GM21381 (cell line): ENCODE data around the gene RELL2.

Source experiments
- ATAC-seq: cut with Tn5 transposase; IDR thresholded peaks from one replicate; pipeline ENCODE4 v1.9.1; 2021; ENCODE audit warnings: mild to moderate bottlenecking, moderate library complexity; ENCODE audit not compliant: unreplicated experiment

RELL2 gene

DNA sequence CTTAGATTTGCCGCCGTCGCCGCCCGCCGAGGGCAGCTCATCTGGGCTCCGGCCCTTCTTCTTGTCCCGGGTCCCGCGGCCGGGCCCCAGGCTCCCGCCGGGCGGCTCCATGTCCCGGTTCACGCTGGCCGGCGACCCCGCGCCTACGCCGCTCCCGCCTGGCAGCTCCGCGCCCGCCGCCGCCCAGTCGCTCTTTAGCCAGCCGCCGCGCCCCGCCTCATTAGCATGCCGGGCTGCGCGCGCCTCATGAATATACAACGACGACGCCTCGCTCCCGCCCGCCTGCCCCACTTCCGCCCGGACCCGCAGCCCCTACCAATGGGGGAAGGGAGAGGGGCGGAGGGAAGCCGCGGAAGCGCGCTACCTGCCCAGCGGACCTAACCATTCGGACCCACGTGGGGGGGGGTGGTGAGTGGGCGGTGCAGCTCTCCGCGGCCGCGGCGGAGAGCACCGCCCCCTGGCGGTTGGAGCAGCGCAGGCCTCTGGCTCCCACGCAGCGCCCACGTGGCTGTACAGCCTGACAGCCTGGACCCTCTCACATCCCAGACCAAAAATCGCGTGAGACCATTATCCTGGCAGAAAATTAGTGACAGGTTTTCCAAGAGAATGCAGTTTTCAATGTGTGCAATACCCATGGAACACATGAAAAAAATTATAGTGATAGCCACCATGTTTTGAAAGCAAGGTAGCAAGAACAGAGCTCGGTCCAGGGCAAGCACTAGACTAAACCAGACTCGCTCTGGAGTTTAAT is 17.8 kb upstream of the RELL2 start, which contains the start of gene DIAPH1:
Gene DIAPH1 (minus strand): TSS at position 197 of the 751 bp plus-strand sequence. CDS start 86 bp downstream, at position 111.
- ATAC-seq = peak; percentile 80

DNA sequence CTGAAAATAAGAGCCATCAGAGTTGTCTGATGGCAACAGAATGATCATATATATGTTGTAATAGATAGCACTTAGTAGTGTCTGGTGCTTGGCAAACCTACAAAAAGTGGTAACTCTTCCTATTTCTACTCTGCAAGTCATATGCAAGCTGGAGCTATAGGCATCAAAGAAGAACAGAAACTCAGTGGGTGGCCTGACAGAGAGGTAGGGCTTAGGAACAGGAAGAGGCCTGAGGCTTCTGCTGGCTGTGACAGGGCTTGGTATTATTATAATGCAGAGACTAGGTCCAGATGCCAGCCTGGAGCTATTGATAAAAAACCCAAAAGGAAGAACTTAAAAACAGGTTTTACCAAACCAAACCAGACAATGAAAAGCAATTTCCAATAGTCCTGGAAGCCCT is 13.6 kb upstream of the RELL2 start:
- ATAC-seq = peak; percentile 51

- ATAC-seq = no peak
Measured at GRCh38 chr5:141623611-141624010, 13.2 kb upstream of the RELL2 start.

DNA sequence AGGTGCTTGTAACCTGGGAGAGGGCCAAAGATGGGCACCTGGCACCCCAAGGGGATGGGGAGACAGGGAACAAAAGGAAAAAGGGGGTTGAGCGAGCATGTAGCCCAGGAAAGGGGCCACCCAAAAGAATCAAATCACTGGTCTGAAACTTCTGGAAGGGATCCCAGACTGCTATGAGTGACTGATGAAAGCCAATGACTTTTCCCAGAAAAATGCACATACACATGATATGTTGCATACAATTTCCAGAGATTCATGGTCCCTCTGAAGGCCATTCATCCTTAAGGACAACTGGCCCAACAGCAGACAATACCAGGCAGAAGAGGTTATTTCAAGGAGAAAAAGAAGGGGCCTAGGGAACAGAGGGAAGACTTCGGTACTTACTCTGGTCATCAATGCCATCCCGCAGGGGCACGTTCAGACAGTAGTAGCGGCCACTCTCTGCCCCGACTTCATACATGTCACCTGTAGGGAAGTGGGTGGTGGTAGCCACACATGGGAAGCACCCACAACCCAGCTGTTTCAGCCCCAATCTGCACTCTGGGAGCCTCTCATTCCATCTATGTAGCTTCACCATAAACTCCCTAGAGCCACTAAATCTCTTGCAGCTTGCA is 8.5 kb upstream of the RELL2 start:
- ATAC-seq = no peak

- ATAC-seq = no peak
Measured at GRCh38 chr5:141630570-141631140, 6.1 kb upstream of the RELL2 start.

GRCh38 chr5:141632650-141633049 is 4.1 kb upstream of the RELL2 start:
- ATAC-seq = no peak

DNA sequence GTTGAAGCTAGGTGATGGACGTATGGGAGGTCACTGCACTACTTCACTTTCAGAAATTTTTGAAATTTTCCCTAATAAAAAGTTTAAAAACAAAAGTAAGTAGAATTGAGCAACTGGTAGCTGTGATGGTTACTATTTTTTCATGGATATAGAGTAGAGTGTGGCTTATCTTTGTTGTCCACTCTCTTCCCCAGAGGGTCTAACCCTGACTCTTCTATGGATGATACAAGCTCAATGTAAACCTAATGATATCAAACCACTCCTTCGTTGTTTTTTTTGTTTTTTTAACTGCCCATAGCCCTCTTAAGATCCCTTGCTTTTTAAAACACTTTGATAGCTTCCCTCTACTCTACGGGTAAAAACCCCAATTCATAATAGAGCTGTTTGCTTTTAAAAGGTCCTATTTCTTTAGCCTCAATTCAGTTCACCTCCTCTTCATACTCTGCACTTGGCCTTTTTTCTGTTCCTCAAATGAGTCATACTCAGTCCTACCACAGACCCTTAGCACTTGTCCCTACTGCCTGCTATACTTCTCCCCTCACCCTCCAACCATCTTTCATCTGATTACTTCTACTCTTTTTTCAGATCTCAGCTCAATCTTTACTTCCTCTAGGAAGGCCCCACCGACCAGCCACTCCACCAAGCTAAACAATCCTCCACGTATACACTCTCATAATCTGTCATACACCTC is 2.8 kb upstream of the RELL2 start:
- ATAC-seq = peak; percentile 65

- ATAC-seq = no peak
Measured at GRCh38 chr5:141634720-141635119, 2.1 kb upstream of the RELL2 start.

DNA sequence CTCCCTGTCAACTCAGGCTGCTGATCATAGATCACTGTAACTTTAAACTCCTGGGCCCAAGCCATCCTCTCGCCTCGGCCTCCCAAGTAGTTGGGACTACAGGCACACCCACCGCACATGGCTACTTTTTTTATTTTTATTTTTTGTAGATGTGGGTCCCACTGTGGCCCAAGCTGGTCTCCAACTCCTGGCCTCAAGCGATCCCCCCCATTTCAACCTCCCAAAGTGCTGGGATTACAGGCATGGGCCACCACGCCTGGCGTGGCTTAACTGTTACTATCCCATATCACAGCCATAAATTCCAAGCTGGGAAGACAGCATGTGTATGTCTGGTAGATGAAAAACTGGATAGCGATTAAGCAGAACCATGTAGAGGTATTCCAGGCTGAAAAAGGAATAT is 1.2 kb upstream of the RELL2 start:
- ATAC-seq = no peak

DNA sequence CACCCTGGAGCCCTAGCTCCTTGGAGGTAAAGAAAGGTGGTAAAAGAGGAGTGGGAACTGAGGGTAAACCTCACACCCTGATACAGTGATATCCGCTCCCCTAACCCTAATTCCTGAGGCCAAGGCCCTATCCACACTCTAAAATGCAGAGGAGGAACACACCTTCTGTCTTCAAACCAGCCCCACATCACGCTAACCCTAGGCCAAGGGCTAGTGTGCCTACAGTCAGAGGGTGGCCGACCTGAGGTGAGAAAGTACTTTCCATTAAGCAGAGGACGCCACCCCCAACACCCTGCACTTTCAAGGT is 738 bp upstream of the RELL2 start:
- ATAC-seq = no peak

GRCh38 chr5:141637123-141637766 is 448 bp downstream of the RELL2 start:
- ATAC-seq = peak; percentile 14

GRCh38 chr5:141637767-141638419 is 1.1 kb downstream of the RELL2 start:
- peak; percentile 24 for ATAC-seq

DNA sequence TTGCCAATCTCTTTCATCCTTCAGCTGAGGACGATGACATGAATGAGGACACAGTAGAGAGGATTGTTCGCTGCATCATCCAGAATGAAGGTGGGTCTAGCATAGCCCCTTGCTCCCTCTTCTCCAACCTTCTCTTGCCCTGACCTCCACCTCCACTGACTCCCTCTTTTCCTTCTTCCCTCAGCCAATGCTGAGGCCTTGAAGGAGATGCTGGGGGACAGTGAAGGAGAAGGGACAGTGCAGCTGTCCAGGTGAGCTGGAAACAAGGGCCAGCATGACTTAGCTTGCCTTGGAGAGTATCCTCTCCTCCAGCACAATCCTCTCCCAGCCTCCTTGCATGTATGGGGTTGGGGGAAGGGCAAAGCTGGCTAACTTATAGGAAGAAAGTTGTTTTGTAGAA is 2.0 kb downstream of the RELL2 start:
- no peak for ATAC-seq

DNA sequence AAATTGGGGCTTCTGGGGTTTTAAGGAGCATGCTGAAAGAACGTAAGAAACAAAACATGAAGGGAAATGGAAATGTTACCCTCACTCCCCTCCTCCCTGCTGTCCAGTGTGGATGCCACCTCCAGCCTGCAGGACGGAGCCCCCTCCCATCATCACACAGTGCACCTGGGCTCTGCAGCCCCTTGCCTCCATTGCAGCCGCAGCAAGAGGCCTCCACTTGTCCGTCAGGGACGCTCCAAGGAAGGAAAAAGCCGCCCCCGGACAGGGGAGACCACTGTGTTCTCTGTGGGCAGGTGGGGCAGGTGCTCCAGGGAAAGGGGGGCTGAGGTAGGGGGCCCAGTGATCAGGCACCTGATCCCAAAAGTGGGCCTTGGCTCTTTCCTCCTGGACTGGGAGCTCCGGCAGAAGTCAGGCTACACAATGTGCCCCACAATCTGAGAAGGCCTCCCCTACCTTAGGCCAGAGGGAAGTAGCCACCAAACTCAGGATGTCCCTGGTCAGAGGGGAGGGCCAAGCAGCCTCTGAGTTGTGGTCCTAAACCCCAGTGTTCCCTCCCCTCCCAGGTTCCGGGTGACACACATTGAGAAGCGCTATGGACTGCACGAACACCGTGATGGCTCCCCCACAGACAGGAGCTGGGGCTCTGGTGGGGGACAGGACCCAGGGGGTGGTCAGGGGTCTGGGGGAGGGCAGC is 2.7 kb downstream of the RELL2 start:
- no peak for ATAC-seq

GRCh38 chr5:141640051-141640415 is 3.2 kb downstream of the RELL2 start:
- ATAC-seq = no peak

GRCh38 chr5:141640698-141641097 is 3.9 kb downstream of the RELL2 start:
- ATAC-seq = no peak

DNA sequence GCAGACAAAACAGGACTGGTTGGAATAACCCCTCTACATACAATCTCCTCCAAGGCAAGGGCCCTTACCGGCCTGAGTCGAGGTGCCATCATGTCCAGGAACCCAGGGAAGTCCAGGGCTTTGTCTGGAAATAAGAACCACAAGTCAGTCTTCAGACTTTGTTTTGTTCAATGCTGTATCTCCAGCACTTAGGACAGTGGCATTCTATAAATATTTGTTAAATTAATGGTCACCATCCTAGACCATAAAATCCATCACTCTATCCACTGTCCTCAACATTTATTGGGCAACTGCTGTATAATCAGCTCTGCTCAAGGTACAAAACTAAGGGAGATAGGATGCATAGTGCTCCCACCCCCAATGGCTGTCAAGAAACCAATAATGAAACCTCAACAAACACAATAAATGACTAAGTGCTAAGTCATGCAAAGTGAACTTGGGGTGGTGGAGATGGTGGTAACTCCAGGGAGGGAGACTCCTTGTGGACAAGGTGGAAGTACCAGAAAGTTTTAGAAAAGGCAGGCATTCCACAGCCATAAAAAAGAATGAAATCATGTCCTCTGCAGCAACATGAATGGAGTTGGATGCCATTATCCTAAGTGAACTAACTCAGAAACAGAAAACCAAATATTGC is 5.0 kb downstream of the RELL2 start:
- ATAC-seq = peak; percentile 45

DNA sequence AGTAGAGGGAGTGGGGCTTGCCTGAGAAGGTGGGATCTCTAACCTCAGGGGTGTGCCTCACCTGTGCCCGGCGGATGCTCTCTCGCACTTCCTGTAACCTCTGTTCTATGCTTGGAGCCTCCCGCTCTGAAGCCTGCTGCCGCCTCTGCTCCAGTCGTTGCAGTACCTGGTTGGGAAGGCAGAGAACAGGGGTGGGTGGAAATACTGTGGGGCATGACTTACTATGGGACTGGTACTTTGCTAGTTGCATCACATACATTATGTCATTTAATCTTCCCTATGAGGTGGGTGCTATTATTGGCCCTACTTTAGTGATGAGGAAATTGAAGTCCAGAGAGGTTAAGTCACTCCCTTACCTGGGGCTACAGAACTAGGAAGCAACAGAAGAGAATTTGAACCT is 9.2 kb downstream of the RELL2 start:
- no peak for ATAC-seq

DNA sequence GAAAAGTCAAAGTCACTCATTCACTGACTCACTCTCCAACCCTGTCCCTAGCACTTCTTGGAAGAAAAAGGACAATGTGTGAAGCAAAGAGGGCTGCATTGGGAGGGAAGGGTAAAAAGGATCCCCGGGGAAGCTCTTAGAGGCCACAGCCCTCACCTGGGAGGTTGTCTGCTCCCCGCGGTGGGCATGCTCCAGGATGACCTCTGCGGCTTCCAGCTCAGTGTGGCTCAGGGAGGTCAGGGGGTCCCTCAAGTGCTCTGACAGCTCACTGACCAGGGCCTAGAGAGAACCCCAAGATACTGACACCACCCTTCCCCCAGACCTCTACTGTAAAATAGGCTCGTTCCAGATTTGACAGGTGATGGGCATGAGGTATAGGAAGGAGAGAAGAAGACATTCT is 10.4 kb downstream of the RELL2 start:
- ATAC-seq = no peak

GRCh38 chr5:141647851-141648250 is 11.1 kb downstream of the RELL2 start:
- ATAC-seq = no peak
